Measurements from ENCODE around the gene NT5DC2. TPM values are rescaled to one million over a fixed set of nuclear protein-coding genes. Genes with fewer than 3 reads are reported as not detected.

The NT5DC2 gene
- total and polyA plus RNA-seq, 2 of the 8 experiments (the other 6 are each of a cell fraction or from before 2014, with no cell fraction given) = 331 to 477 TPM

- H3K4ac ChIP-seq (replicated peaks; ENCODE audit: insufficient read length, low read depth, low read length) = no peak overlapping the region
- no peaks in the 10 kb centered on the region for H3K27me3 ChIP-seq (replicated peaks in 1 of 4; ENCODE audit: control insufficient read depth in 3 of 4, extremely low read depth in 1 of 4, insufficient read depth in 3 of 4, low read length in 3 of 4)
- H4K8ac ChIP-seq (ENCODE audit: extremely low read depth, insufficient read depth, low read length) = no peak overlapping the region
- no peak overlapping the region for H4K91ac ChIP-seq (replicated peaks; ENCODE audit: insufficient read length, low read length)
- no peak overlapping the region for H3K18ac ChIP-seq (ENCODE audit: extremely low read depth, low read length)
- H3K79me2 ChIP-seq (ENCODE audit: control insufficient read depth in 1 of 2, insufficient read depth in 2 of 2, low read length in 2 of 2) = 0 out of 4 replicates have a peak, but pooled peaks cover 0 to 2% of the 10 kb centered on the region in 2 experiments
- no peak overlapping the region for H3K27ac ChIP-seq (ENCODE audit: low read depth, low read length)
- H3K79me1 ChIP-seq (ENCODE audit: low read depth, low read length) = peaks cover 9% of the 10 kb centered on the region
- no peak overlapping the region for H2BK15ac ChIP-seq (ENCODE audit: low read length)
- H3K23ac ChIP-seq (ENCODE audit: insufficient read length) = no peak overlapping the region
- H2AK5ac ChIP-seq (ENCODE audit: low read depth, low read length) = no peak overlapping the region
- H2BK5ac ChIP-seq (ENCODE audit: low read depth, low read length) = no peak overlapping the region
- ChIA-PET CTCF (ENCODE audit: partially characterized antibody) (no interaction called here), POLR2A (ENCODE audit: partially characterized antibody) (interaction anchor here (0.8 to 3.5 kb wide), 5 partner anchors 8 to 57 kb away, joined by 3 to 16 read pairs (median 16); partner anchors contain the start of gene UQCC5)
- H3K4me2 ChIP-seq (ENCODE audit: insufficient read depth in 1 of 2, low read depth in 2 of 2, low read length in 2 of 2) = no peak overlapping the region
- H3K56ac ChIP-seq (replicated peaks; ENCODE audit: insufficient read length, low read depth, low read length) = no peak overlapping the region
- 98% methylated on average over 17 of the region's 18 CpGs; no CpG with 5 or more reads in 1 of the 2 experiments for WGBS, 2 experiments (ENCODE audit: extremely low coverage in 1 of 2, insufficient coverage in 1 of 2, insufficient read length in 1 of 2, insufficient replicate concordance in 2 of 2, low coverage in 1 of 2, low lambda C conversion rate in 2 of 2, missing lambda C conversion rate in 1 of 2)
- H3K4me3 ChIP-seq (ENCODE audit: extremely low read depth in 1 of 4, insufficient read depth in 2 of 4, low read depth in 3 of 4, low read length in 4 of 4) = no peak overlapping the region
- no peak overlapping the region for H2BK20ac ChIP-seq (ENCODE audit: low read length)
- H3K23me2 ChIP-seq (ENCODE audit: low read depth, low read length) = no peaks in the 10 kb centered on the region
- no peak overlapping the region for H2AFZ ChIP-seq (ENCODE audit: low read length)
- DNase-seq (ENCODE audit: low read depth in 1 of 2, low spot score in 2 of 2) = no peak
- no peak for TF ChIP-seq TCF12 (IDR thresholded peaks at IDR 0.05; ENCODE audit: low read depth, low read length)
- TF ChIP-seq CHD1 (IDR thresholded peaks at IDR 0.05; ENCODE audit: low read depth, low read length) = no peak
- TF ChIP-seq CTCF (IDR thresholded peaks at IDR 0.05; ENCODE audit: control extremely low read depth in 1 of 3, insufficient read depth in 1 of 3, low read depth in 1 of 3, low read length in 3 of 3) = no peak
- no peak for TF ChIP-seq CBX5 (IDR thresholded peaks at IDR 0.05; ENCODE audit: low read depth, low read length)
- no peak for TF ChIP-seq USF2 (IDR thresholded peaks at IDR 0.05; ENCODE audit: low read length)
- TF ChIP-seq JUND (IDR thresholded peaks at IDR 0.05; ENCODE audit: low read length) = no peak
- no peak for TF ChIP-seq BCL11A (IDR thresholded peaks at IDR 0.05; ENCODE audit: low read depth in 2 of 2, low read length in 2 of 2)
- no peak for TF ChIP-seq PHF8 (conservative IDR thresholded peaks at IDR 0.05; ENCODE audit: low read depth, low read length)
- no peak for TF ChIP-seq CHD2 (IDR thresholded peaks at IDR 0.05; ENCODE audit: low read length)
- peaks cover 27 to 62% (median 42%) of the 10 kb centered on the region in 4 experiments for H3K36me3 ChIP-seq (ENCODE audit: control insufficient read depth in 2 of 4, insufficient read depth in 4 of 4, low read length in 3 of 4)
- no peak overlapping the region for H4K5ac ChIP-seq (ENCODE audit: insufficient read length, low read depth, low read length)
- FAIRE-seq = no peak
- H3K9me3 ChIP-seq (ENCODE audit: insufficient read depth in 2 of 2, low read depth in 1 of 2, low read length in 1 of 2) = no peaks in the 10 kb centered on the region
- peaks cover 0 to 3% (median 0%) of the 10 kb centered on the region in 4 experiments; a peak in 1 of 7 replicates for H3K4me1 ChIP-seq (replicated peaks in 1 of 4; ENCODE audit: control insufficient read depth in 3 of 4, insufficient read depth in 4 of 4, low read length in 3 of 4)
- no peak overlapping the region for H3K14ac ChIP-seq (ENCODE audit: insufficient read length)
- H2BK120ac ChIP-seq (replicated peaks; ENCODE audit: low read depth, low read length) = no peak overlapping the region
- no peak overlapping the region for H2BK12ac ChIP-seq (ENCODE audit: low read depth, low read length)
- no peak overlapping the region for H3K9ac ChIP-seq (replicated peaks in 1 of 4; ENCODE audit: extremely low read depth in 1 of 4, low read depth in 3 of 4, low read length in 3 of 4)
- H4K20me1 ChIP-seq (replicated peaks in 1 of 2; ENCODE audit: control insufficient read depth in 1 of 2, insufficient read depth in 2 of 2, low read length in 2 of 2) = peaks cover 5 to 34% of the 10 kb centered on the region in 2 experiments
Measured at GRCh38 chr3:52524258-52524751, 9.4 kb downstream of the NT5DC2 start.
